GM23248 (cell line): Measurements from ENCODE around the gene PYCR2. TPM values are rescaled to one million over a fixed set of nuclear protein-coding genes. Genes with fewer than 3 reads are reported as not detected.

Experiments used
- DNase-seq: peaks from one replicate; pipeline ENCODE4 v3.0.0-alpha.2; 2015
- H2AFZ ChIP-seq: fragments of 200-600 bp; sonication (generic); 2 replicates; pipeline ENCODE4 v1.6.1; 2016; ENCODE audit warnings: antibody characterized with exemption
- H3F3A ChIP-seq: fragments of 200-600 bp; sonication (generic); 2 replicates; pipeline ENCODE4 v1.6.1; 2016; ENCODE audit warnings: mild to moderate bottlenecking, antibody characterized with exemption, mixed run types; ENCODE audit not compliant: insufficient read depth
- H3K27ac ChIP-seq: fragments of 200-600 bp; sonication (generic); 2 replicates; pipeline ENCODE4 v1.5.1; 2016; ENCODE audit warnings: mild to moderate bottlenecking
- H3K27me3 ChIP-seq: fragments of 200-600 bp; sonication (generic); replicated peaks from 2 replicates; pipeline ENCODE4 v1.6.1; 2016; ENCODE audit warnings: mild to moderate bottlenecking; ENCODE audit not compliant: insufficient read depth
- H3K36me3 ChIP-seq: fragments of 200-600 bp; sonication (generic); 2 replicates; pipeline ENCODE4 v1.6.1; 2016; ENCODE audit warnings: low read depth, mild to moderate bottlenecking
- H3K4me1 ChIP-seq: fragments of 200-600 bp; sonication (generic); 2 replicates; pipeline ENCODE4 v1.6.1; 2016; ENCODE audit warnings: mild to moderate bottlenecking; ENCODE audit not compliant: insufficient read depth
- H3K4me2 ChIP-seq: fragments of 200-600 bp; sonication (generic); one replicate; pipeline ENCODE4 v1.6.1; 2016; ENCODE audit warnings: mild to moderate bottlenecking; ENCODE audit not compliant: unreplicated experiment
- H3K4me3 ChIP-seq: fragments of 200-600 bp; sonication (generic); 2 replicates; pipeline ENCODE4 v1.5.1; 2016; ENCODE audit warnings: mild to moderate bottlenecking
- H3K79me2 ChIP-seq: fragments of 200-600 bp; sonication (generic); 2 replicates; pipeline ENCODE4 v1.6.1; 2016; ENCODE audit warnings: mild to moderate bottlenecking; ENCODE audit not compliant: insufficient read depth
- H3K9ac ChIP-seq: fragments of 200-600 bp; sonication (generic); 2 replicates; pipeline ENCODE4 v1.6.1; 2016; ENCODE audit warnings: mild to moderate bottlenecking
- H3K9me2 ChIP-seq: fragments of 200-600 bp; sonication (generic); 2 replicates; pipeline ENCODE4 v1.6.1; 2016; ENCODE audit warnings: mixed run types, mild to moderate bottlenecking, moderate library complexity; ENCODE audit not compliant: insufficient read depth
- H3K9me3 ChIP-seq: fragments of 200-600 bp; sonication (generic); one replicate; pipeline ENCODE4 v1.6.1; 2017; ENCODE audit warnings: low read depth
- H4K20me1 ChIP-seq: fragments of 200-600 bp; sonication (generic); 2 replicates; pipeline ENCODE4 v1.6.0; 2016; ENCODE audit not compliant: insufficient read depth
- EZH2 ChIP-seq: fragments of 200-600 bp; sonication (generic); IDR thresholded peaks from 2 replicates; pipeline ENCODE4 v1.6.1; 2018; ENCODE audit warnings: antibody characterized with exemption, mild to moderate bottlenecking; ENCODE audit not compliant: insufficient read depth, poor library complexity, severe bottlenecking
- EZH2phosphoT487 ChIP-seq: fragments of 200-600 bp; sonication (generic); IDR thresholded peaks from 2 replicates; pipeline ENCODE4 v1.6.1; 2018; ENCODE audit warnings: antibody characterized with exemption, moderate library complexity, mild to moderate bottlenecking, low read depth; ENCODE audit not compliant: insufficient read depth
- WGBS, 2 experiments: methylation state at CpG; one replicate each; pipeline ENCODE4 v1.1.6; 2015 to 2017; ENCODE audit warnings: low lambda C conversion rate in 2 of 2, low coverage in 1 of 2; ENCODE audit errors: missing lambda C conversion rate in 2 of 2; 5-methylcytosine and 5-hydroxymethylcytosine counted together
- in situ Hi-C: fragments of 300-500 bp; cut with MboI; formaldehyde crosslinking; loops from 2 replicates; pipeline ENCODE4 v1.15.0; 2020
- polyA plus RNA-seq: library from polyadenylated mRNA; unstranded; fragments of >200 nt; fragmentation: Nextera tagmentation; extraction: Ambion mirVana; gene quantifications from 2 replicates; pipeline ENCODE4 v1.2.1, GENCODE V29; 2016
- total RNA-seq: library from RNA; depleted of rRNA; stranded (reverse); fragments of >200 nt; shearing (Covaris generic); gene quantifications from 2 replicates; pipeline ENCODE4 v1.2.3, GENCODE V29; 2014

PYCR2 gene
- total and polyA plus RNA-seq, 2 experiments from 2014 or later: 55.5 to 59.1 TPM

DNA sequence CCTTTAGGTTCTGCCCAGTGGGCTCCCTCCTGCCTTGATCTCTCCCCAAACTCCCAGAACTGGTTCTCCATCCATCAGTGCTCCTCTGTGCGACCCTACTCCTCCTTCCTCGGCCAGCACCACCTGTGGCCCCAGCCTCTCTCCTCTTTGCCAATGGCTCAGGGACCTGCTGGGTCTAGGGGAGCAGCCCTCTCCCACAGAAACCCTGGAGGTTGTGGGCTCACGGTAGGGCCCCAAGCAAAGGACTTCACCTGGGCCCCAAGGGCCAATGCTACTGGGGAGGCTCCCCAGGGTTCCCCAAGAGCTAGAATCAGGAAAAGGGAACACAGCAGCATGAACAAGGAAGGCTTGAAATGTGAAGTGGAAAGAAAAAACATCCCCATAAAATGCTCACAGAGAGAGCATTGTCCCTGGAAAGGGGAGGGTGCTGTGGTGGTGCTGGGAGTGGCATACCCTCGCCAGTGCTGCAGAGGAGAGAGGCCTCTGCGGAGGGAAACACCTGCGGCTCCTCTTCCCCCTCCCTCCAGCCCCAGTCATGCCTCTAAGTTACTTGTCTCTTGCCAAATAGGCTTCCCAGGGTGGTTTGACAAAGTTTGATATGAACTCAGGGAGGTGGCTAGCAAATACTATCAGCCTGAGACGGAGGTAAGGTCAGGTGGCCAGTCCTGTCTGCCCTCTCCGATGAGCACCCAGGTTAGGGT, 44.4 kb downstream of the PYCR2 start:
- H3K27me3 ChIP-seq: no peaks in the 10 kb centered on the region
- no peaks in the 10 kb centered on the region for H3K9me2 ChIP-seq
- H3K27ac ChIP-seq: no peak overlapping the region
- peaks cover 4% of the 10 kb centered on the region; the same call in 1 of the 2 replicates for H3F3A ChIP-seq
- H2AFZ ChIP-seq: no peak overlapping the region
- H3K9ac ChIP-seq: no peak overlapping the region
- WGBS, 2 experiments: 81 to 87% methylated on average over 8 of the region's 8 CpGs
- peaks cover 14% of the 10 kb centered on the region; the same call in 1 of the 2 replicates for H3K4me1 ChIP-seq
- H3K36me3 ChIP-seq: no peaks in the 10 kb centered on the region
- H3K4me3 ChIP-seq: no peak overlapping the region
- H3K9me3 ChIP-seq: no peaks in the 10 kb centered on the region
- TF ChIP-seq EZH2 (no peak), EZH2phosphoT487 (no peak)
- peaks cover 23% of the 10 kb centered on the region for H3K79me2 ChIP-seq
- in situ Hi-C loops: no loop called here
- no peak overlapping the region for H3K4me2 ChIP-seq
- no peaks in the 10 kb centered on the region for H4K20me1 ChIP-seq
- no peak for DNase-seq

DNA sequence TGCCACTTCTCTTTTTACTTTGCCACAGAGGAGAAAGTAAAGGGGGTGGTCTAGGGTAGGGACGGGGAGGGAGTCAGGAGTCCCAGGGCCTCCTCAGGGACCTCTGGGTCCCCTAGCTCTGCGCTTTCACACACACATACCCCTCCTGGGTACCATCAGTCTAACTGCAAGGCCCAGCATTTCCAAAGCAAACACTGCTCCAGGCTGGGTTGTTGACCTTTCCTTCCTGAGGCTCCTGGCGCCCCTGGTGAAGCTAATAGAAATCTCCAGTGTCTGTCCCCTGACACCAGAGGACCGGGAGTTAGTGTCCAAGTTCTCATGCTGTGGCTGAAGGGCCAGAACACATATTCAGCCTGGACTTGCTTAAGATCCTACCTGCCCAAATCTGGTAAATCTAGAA, 45.8 kb downstream of the PYCR2 start:
- Histone ChIP-seq H3K27ac (no peak overlapping the region), H3K9ac (no peak overlapping the region), H3F3A (peaks cover 4% of the 10 kb centered on the region; the same call in 1 of the 2 replicates), H3K27me3 (no peaks in the 10 kb centered on the region), H3K9me3 (no peaks in the 10 kb centered on the region), H3K9me2 (no peaks in the 10 kb centered on the region), H3K4me3 (no peak overlapping the region), H3K4me2 (no peak overlapping the region), H2AFZ (no peak overlapping the region), H4K20me1 (no peaks in the 10 kb centered on the region; the same call in 1 of the 2 replicates), H3K4me1 (peaks cover 12% of the 10 kb centered on the region; the same call in 1 of the 2 replicates), H3K36me3 (0 out of 2 replicates have a peak, but pooled peaks cover 2% of the 10 kb centered on the region), H3K79me2 (peaks cover 22% of the 10 kb centered on the region)
- no peak for DNase-seq
- WGBS, 2 experiments: 74 to 83% methylated on average over 4 of the region's 4 CpGs
- TF ChIP-seq EZH2 (no peak), EZH2phosphoT487 (no peak)
- in situ Hi-C loops: no loop called here

DNA sequence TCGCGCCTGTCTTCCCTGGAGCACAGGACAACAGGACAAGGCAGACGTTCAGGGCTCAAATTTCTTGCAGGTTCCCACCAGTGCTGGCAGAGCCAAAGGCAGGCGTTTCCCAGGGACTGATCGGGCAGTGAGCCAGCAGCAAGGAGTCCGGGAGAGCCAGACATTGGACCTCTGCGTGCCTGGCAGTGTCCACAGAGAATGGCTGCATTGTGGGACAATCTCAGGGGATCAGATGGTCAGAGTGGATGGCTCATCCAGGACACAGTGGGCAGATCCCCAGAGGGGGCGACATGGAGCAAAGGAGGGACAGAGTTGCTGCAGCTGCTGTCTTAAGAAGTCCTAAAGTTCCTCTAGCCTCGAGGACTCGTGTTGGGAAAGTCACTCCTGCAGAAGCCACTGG, 46.5 kb downstream of the PYCR2 start:
- WGBS, 2 experiments: 23 to 31% methylated on average over 10 of the region's 10 CpGs
- H3K4me3 ChIP-seq: no peak overlapping the region
- H3K9me2 ChIP-seq: no peaks in the 10 kb centered on the region
- H4K20me1 ChIP-seq: no peaks in the 10 kb centered on the region; the same call in 1 of the 2 replicates
- TF ChIP-seq EZH2phosphoT487 (no peak), EZH2 (no peak)
- H3K9me3 ChIP-seq: no peaks in the 10 kb centered on the region
- peaks cover 9% of the 10 kb centered on the region; the same call in 1 of the 2 replicates for H3K4me1 ChIP-seq
- peak; percentile 69 for DNase-seq
- H3K79me2 ChIP-seq: peaks cover 18% of the 10 kb centered on the region
- in situ Hi-C loops: no loop called here
- H2AFZ ChIP-seq: no peak overlapping the region
- no peak overlapping the region for H3K4me2 ChIP-seq
- H3K27ac ChIP-seq: no peak overlapping the region
- H3K27me3 ChIP-seq: no peaks in the 10 kb centered on the region
- 0 out of 2 replicates have a peak, but pooled peaks cover 2% of the 10 kb centered on the region for H3K36me3 ChIP-seq
- no peak overlapping the region for H3K9ac ChIP-seq
- peaks cover 4% of the 10 kb centered on the region; the same call in 1 of the 2 replicates for H3F3A ChIP-seq

DNA sequence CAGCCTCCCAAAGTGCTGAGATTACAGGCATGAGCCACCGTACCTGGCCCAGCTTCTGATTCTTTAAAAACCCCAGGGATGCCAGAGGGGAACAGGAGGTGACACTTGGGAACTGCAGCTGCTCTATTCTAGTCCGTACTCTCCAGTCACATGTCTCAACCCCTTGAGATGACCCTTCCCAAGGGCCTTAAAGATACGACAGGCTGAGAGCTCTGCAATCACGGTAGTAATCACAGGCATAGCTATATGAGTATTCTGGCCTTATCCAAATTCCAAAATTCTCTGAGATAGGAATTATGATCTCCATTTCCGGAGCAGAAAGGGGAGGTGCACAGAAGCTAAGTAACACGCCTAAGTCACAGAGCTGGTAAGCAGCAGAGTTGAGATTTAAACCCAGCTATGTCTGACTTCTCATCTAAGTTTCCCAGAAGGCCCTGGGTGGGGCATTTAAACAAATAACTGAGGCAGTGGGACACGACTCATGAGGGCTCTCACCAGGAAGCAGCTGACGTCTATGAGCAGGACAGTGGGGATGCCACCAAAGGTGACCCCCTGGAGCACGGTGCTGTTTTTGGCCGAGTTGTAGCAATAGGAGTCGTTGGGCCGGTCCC, 47.0 kb downstream of the PYCR2 start:
- H2AFZ ChIP-seq: no peak overlapping the region
- H3K36me3 ChIP-seq: 0 out of 2 replicates have a peak, but pooled peaks cover 2% of the 10 kb centered on the region
- no peak overlapping the region for H3K27ac ChIP-seq
- H4K20me1 ChIP-seq: no peaks in the 10 kb centered on the region; the same call in 1 of the 2 replicates
- no peak overlapping the region for H3K4me3 ChIP-seq
- no peaks in the 10 kb centered on the region for H3K27me3 ChIP-seq
- H3K9me3 ChIP-seq: no peaks in the 10 kb centered on the region
- H3K9ac ChIP-seq: no peak overlapping the region
- TF ChIP-seq EZH2phosphoT487: no peak
- TF ChIP-seq EZH2: no peak
- H3K4me2 ChIP-seq: no peak overlapping the region
- DNase-seq: no peak
- no peaks in the 10 kb centered on the region for H3K9me2 ChIP-seq
- in situ Hi-C loops: no loop called here
- peaks cover 18% of the 10 kb centered on the region for H3K79me2 ChIP-seq
- 85 to 87% methylated on average over 12 of the region's 12 CpGs for WGBS, 2 experiments
- peaks cover 4% of the 10 kb centered on the region; the same call in 1 of the 2 replicates for H3F3A ChIP-seq
- H3K4me1 ChIP-seq: peaks cover 9% of the 10 kb centered on the region; the same call in 1 of the 2 replicates
